Prostate gland (tissue), 2 donors: ENCODE data around the gene ARHGAP6.

Experiments used
- POLR2A ChIP-seq: fragments of 450-650 bp; IDR thresholded peaks from one replicate; pipeline ENCODE4 v1.6.1; 2016; ENCODE audit warnings: antibody characterized with exemption, mild to moderate bottlenecking
- POLR2AphosphoS5 ChIP-seq: sonication (generic); formaldehyde crosslinking; IDR thresholded peaks from one replicate; pipeline ENCODE4 v1.6.1; 2017; ENCODE audit warnings: antibody characterized with exemption
- TF ChIP-seq, protein P1 (sequence below), 4 experiments: fragments of 200-600 bp in 2 of 4; fragments of 450-650 bp in 2 of 4; sonication (generic) in 2 of 4; IDR thresholded peaks; 1 replicate in 3 of 4; 2 replicates in 1 of 4; pipeline ENCODE4 v1.5.1; 2016 to 2019; ENCODE audit warnings: antibody characterized with exemption in 4 of 4, mild to moderate bottlenecking in 2 of 4, moderate library complexity in 2 of 4

DNA sequence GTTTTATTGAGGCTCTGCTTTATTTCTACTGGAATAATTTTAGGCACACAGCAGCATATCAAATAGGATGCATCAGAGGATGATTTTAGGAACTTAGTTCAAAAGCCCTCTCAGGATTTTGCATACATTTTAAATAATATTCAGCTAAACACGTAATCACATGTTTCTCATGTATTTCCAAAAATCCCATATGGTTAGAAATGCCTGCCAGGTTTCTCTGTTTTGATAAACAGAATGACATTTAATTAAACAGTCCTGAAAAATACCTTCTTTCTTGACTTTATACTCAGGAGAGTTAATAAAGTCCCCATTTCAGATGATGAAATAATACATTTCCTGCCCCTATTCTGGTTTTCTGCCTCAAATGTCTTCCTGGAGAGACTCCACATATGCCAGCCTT lies 459.0 kb downstream of the ARHGAP6 start:
- TF ChIP-seq POLR2A (no peak), POLR2AphosphoS5 (no peak)
- TF ChIP-seq, protein P1, sequence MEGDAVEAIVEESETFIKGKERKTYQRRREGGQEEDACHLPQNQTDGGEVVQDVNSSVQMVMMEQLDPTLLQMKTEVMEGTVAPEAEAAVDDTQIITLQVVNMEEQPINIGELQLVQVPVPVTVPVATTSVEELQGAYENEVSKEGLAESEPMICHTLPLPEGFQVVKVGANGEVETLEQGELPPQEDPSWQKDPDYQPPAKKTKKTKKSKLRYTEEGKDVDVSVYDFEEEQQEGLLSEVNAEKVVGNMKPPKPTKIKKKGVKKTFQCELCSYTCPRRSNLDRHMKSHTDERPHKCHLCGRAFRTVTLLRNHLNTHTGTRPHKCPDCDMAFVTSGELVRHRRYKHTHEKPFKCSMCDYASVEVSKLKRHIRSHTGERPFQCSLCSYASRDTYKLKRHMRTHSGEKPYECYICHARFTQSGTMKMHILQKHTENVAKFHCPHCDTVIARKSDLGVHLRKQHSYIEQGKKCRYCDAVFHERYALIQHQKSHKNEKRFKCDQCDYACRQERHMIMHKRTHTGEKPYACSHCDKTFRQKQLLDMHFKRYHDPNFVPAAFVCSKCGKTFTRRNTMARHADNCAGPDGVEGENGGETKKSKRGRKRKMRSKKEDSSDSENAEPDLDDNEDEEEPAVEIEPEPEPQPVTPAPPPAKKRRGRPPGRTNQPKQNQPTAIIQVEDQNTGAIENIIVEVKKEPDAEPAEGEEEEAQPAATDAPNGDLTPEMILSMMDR (IDR thresholded peaks at IDR 0.05) = no peak
